Activated naive CD4-positive, alpha-beta T cell treated with anti-CD3 and anti-CD28 coated beads for 36 hours (primary cell): ENCODE data around the gene ANKRD30A. TPM values are rescaled to one million over a fixed set of nuclear protein-coding genes. Genes with fewer than 3 reads are reported as not detected.
"Not testable (repeated sequence)": the region's sequence is repeated elsewhere in the genome, so short reads cannot be mapped to it uniquely, and the experiment has no call there.

Experiments used
- CTCF ChIA-PET: fragments of 350-600 bp; sonication (Branson Sonifier 250); formaldehyde crosslinking; loops from one replicate; lab custom pipeline; 2021; ENCODE audit warnings: antibody characterized with exemption; lab: Charles Lee
- DNase-seq: peaks from one replicate; pipeline ENCODE4 v3.0.0-alpha.2; 2020
- H3K27ac Mint-ChIP-seq: one replicate; pipeline ENCODE4 v1.8.0; 2021; ENCODE audit warnings: mild to moderate bottlenecking, mixed read lengths
- H3K27me3 Mint-ChIP-seq: one replicate; pipeline ENCODE4 v1.8.0; 2021; ENCODE audit warnings: low read depth, mixed read lengths
- H3K36me3 Mint-ChIP-seq: one replicate; pipeline ENCODE4 v1.8.0; 2021; ENCODE audit warnings: low read depth, mixed read lengths
- H3K4me1 Mint-ChIP-seq: one replicate; pipeline ENCODE4 v1.8.0; 2021; ENCODE audit warnings: low read depth, mixed read lengths
- H3K4me3 Mint-ChIP-seq: one replicate; pipeline ENCODE4 v1.8.0; 2021; ENCODE audit warnings: mild to moderate bottlenecking, moderate library complexity, mixed read lengths
- H3K9me3 Mint-ChIP-seq: one replicate; pipeline ENCODE4 v1.8.0; 2021; ENCODE audit warnings: mixed read lengths
- intact Hi-C: fragments of 100-400 bp; cut with micrococcal nuclease; formaldehyde crosslinking; loops from one replicate; pipeline ENCODE4 v1.15.1; 2023
- total RNA-seq, 2 experiments: library from RNA; stranded (reverse); gene quantifications; one replicate each; pipeline ENCODE4 v1.2.3, GENCODE V29; 2021

ANKRD30A gene
- total RNA-seq, 2 experiments from 2014 or later, result not detected

GRCh38 chr10:37220866-37221265 lies 95.5 kb downstream of the ANKRD30A start:
- H3K36me3 Mint-ChIP-seq, result no peaks in the 10 kb centered on the region
- no peak overlapping the region for H3K4me3 Mint-ChIP-seq
- intact Hi-C loops, result no loop called here

DNA sequence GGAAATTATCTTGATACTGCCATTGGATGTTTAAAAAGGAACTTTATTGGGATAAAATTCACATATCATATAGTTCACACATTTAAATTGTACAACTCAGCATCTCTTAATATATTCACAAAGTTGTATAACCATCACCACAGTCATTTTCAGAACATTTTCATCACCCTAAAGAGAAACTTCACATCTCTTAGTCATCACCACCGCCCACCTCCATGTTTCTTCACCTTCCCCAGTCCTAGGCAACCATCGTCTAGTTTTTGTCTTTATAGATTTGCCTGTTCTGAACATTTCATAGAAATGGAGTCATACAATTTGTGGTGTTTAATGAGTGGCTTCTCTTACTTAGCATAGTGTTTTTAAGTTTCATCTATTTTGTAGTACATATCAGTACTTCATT lies 96.6 kb downstream of the ANKRD30A start:
- H3K27ac Mint-ChIP-seq, result no peak overlapping the region

More at GRCh38 chr10:37220866-37221265, 95.5 kb downstream of the ANKRD30A start:
- CTCF ChIA-PET, result no interaction called here
- Mint-ChIP-seq H3K27me3 (no peaks in the 10 kb centered on the region), H3K4me1 (no peaks in the 10 kb centered on the region), H3K27ac (no peak overlapping the region), H3K9me3 (peaks cover 3% of the 10 kb centered on the region)
- DNase-seq, result no peak

DNA sequence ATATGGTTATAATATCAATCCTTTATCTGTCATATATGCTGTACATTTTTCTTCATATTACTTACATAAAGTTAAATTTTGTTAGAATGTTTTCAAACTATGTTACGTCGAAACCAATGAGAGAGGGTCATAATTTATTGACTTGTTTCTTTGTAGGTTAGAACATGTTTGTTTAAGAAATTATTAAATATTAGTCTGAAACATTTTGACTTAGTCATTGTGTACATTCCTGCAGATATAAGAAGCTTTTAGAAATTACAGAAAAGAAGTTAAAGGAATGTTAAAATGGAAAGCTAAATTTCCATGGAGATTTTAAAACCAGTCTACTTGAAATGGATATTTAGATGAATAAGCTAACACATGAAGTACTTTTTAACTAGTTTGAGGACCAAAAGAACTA lies 99.8 kb downstream of the ANKRD30A start:
- no peak overlapping the region for H3K27ac Mint-ChIP-seq
- no peaks in the 10 kb centered on the region for H3K27me3 Mint-ChIP-seq
- CTCF ChIA-PET, result no interaction called here
- intact Hi-C loops, result no loop called here
- no peaks in the 10 kb centered on the region for H3K36me3 Mint-ChIP-seq
- H3K4me3 Mint-ChIP-seq, result no peak overlapping the region
- DNase-seq, result no peak
- no peaks in the 10 kb centered on the region for H3K4me1 Mint-ChIP-seq
- H3K9me3 Mint-ChIP-seq, result peaks cover 3% of the 10 kb centered on the region

More for the DNA sequence above, 96.6 kb downstream of the ANKRD30A start:
- no peaks in the 10 kb centered on the region for H3K4me1 Mint-ChIP-seq
- H3K4me3 Mint-ChIP-seq, result no peak overlapping the region
- intact Hi-C loops, result no loop called here
- no peak for DNase-seq
- CTCF ChIA-PET, result no interaction called here
- no peaks in the 10 kb centered on the region for H3K27me3 Mint-ChIP-seq
- H3K36me3 Mint-ChIP-seq, result no peaks in the 10 kb centered on the region
- peaks cover 3% of the 10 kb centered on the region for H3K9me3 Mint-ChIP-seq

- Mint-ChIP-seq H3K9me3 (peaks cover 3% of the 10 kb centered on the region), H3K4me3 (no peak overlapping the region), H3K27ac (no peak overlapping the region), H3K4me1 (no peaks in the 10 kb centered on the region), H3K27me3 (no peaks in the 10 kb centered on the region), H3K36me3 (no peaks in the 10 kb centered on the region)
- intact Hi-C loops, result no loop called here
- CTCF ChIA-PET, result no interaction called here
- DNase-seq, result no peak
Observed at GRCh38 chr10:37226524-37226923, 101.1 kb downstream of the ANKRD30A start.

- Mint-ChIP-seq H3K9me3 (no peaks in the 10 kb centered on the region), H3K4me1 (no peaks in the 10 kb centered on the region), H3K4me3 (no peak overlapping the region), H3K36me3 (no peaks in the 10 kb centered on the region), H3K27me3 (no peaks in the 10 kb centered on the region), H3K27ac (no peak overlapping the region)
- DNase-seq, result no peak
- intact Hi-C loops, result no loop called here
- CTCF ChIA-PET, result no interaction called here
Observed at GRCh38 chr10:37234692-37235091, 109.3 kb downstream of the ANKRD30A start.

DNA sequence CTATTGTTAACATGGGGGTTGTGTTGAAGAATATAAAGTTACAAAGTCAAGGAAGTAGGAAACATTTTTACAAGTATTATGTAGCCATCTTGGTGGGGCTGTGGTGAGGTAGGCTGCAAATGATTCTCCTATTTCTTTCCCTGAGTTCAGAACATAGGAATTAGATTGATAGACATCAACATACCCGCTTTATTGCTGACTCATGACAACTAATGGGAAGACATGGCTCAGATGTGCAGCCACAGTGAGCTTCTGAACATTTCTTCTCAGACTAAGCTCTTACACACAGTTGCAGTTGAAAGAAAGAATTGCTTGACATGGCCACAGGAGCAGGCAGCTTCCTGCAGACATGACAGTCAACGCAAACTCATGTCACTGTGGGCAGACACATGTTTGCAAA lies 110.7 kb downstream of the ANKRD30A start:
- H3K4me1 Mint-ChIP-seq, result no peaks in the 10 kb centered on the region
- no peaks in the 10 kb centered on the region for H3K27me3 Mint-ChIP-seq
- CTCF ChIA-PET, result interaction anchor here (0.6 kb wide), 1 partner anchor 18 kb away, joined by 3 read pairs; no protein-coding TSS in a partner anchor
- intact Hi-C loops, result no loop called here
- DNase-seq, result no peak
- peaks cover 4% of the 10 kb centered on the region for H3K9me3 Mint-ChIP-seq
- no peaks in the 10 kb centered on the region for H3K36me3 Mint-ChIP-seq
- no peak overlapping the region for H3K4me3 Mint-ChIP-seq
- no peak overlapping the region for H3K27ac Mint-ChIP-seq

GRCh38 chr10:37240223-37240622 lies 114.8 kb downstream of the ANKRD30A start:
- H3K4me1 Mint-ChIP-seq, result no peaks in the 10 kb centered on the region
- H3K36me3 Mint-ChIP-seq, result no peaks in the 10 kb centered on the region
- no peaks in the 10 kb centered on the region for H3K27me3 Mint-ChIP-seq
- CTCF ChIA-PET, result no interaction called here
- DNase-seq, result no peak
- peaks cover 6% of the 10 kb centered on the region for H3K9me3 Mint-ChIP-seq
- intact Hi-C loops, result no loop called here
- H3K27ac Mint-ChIP-seq, result no peak overlapping the region
- no peak overlapping the region for H3K4me3 Mint-ChIP-seq

DNA sequence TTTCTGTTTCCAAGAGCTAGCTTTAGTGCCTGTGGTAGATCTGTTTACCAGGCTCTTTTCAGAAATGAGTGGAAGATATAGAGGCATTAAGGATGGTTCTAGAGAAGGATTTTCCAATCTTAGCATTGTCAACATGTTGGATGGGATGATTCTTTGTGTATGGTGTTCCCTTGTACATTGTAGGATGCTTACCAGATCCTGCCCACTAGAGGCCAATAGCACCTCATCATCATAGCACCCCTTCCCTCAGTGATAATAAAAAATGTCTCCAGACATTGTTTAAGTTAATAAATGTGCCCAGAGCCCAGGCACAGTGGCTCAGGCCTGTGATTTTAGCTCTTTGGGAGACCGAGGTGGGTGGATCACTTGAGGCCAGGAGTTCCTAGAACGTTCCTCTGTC lies 121.2 kb downstream of the ANKRD30A start:
- intact Hi-C loops, result no loop called here
- CTCF ChIA-PET, result no interaction called here
- H3K4me1 Mint-ChIP-seq, result no peaks in the 10 kb centered on the region
- no peaks in the 10 kb centered on the region for H3K27me3 Mint-ChIP-seq
- H3K4me3 Mint-ChIP-seq, result no peak overlapping the region
- DNase-seq, result no peak
- peaks cover 13% of the 10 kb centered on the region for H3K9me3 Mint-ChIP-seq
- H3K27ac Mint-ChIP-seq, result no peak overlapping the region
- H3K36me3 Mint-ChIP-seq, result no peaks in the 10 kb centered on the region

- DNase-seq, H3K36me3 Mint-ChIP-seq, intact Hi-C loops, H3K4me3 Mint-ChIP-seq, H3K4me1 Mint-ChIP-seq, H3K27me3 Mint-ChIP-seq, CTCF ChIA-PET, H3K27ac Mint-ChIP-seq: not testable (repeated sequence)
- H3K9me3 Mint-ChIP-seq, result peaks cover 14% of the 10 kb centered on the region
Observed at GRCh38 chr10:37255837-37256236, 130.4 kb downstream of the ANKRD30A start.

GRCh38 chr10:37263304-37263703 lies 137.9 kb downstream of the ANKRD30A start:
- no peaks in the 10 kb centered on the region for H3K27me3 Mint-ChIP-seq
- no peaks in the 10 kb centered on the region for H3K4me1 Mint-ChIP-seq
- no peak overlapping the region for H3K27ac Mint-ChIP-seq
- DNase-seq, result no peak
- CTCF ChIA-PET, result no interaction called here
- no peak overlapping the region for H3K4me3 Mint-ChIP-seq
- H3K9me3 Mint-ChIP-seq, result no peaks in the 10 kb centered on the region
- H3K36me3 Mint-ChIP-seq, result no peaks in the 10 kb centered on the region
- intact Hi-C loops, result no loop called here

- DNase-seq, result no peak
- Mint-ChIP-seq H3K4me3 (no peak overlapping the region), H3K27me3 (no peaks in the 10 kb centered on the region), H3K36me3 (no peaks in the 10 kb centered on the region), H3K4me1 (no peaks in the 10 kb centered on the region), H3K9me3 (no peaks in the 10 kb centered on the region), H3K27ac (no peak overlapping the region)
- CTCF ChIA-PET, result no interaction called here
- intact Hi-C loops, result no loop called here
Observed at GRCh38 chr10:37268266-37268665, 142.9 kb downstream of the ANKRD30A start.

- intact Hi-C loops, result no loop called here
- Mint-ChIP-seq H3K27ac (no peak overlapping the region), H3K4me1 (no peaks in the 10 kb centered on the region), H3K9me3 (no peaks in the 10 kb centered on the region), H3K27me3 (no peaks in the 10 kb centered on the region), H3K4me3 (no peak overlapping the region), H3K36me3 (no peaks in the 10 kb centered on the region)
- DNase-seq, result no peak
- CTCF ChIA-PET, result no interaction called here
Observed at GRCh38 chr10:37269554-37270256, 144.3 kb downstream of the ANKRD30A start.

DNA sequence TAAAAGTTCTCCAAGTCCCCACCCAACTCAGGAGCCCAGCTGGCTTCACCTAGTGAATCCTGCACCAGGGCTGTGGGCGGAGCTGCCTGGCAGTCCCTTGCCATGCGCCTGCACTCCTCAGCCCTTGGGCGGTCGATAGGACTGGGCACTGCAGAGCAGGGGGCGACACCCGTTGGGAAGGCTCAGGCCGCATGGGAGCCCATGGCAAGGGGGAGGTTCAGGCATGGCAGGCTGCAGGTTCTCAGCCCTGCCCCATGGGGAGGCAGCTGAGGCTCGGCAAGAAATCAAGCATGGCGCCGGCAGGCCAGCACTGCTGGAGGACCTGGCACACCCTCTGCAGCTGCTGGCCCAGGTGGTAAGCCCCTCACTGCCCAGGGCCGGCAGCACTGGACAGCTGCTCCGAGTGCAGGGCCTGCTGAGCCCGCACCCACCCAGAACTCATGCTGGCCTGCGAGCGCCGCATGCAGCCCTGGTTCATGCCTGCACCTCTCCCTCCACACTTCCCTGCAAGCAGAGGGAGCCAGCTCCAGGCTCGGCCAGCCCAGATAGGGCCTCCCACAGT lies 149.9 kb downstream of the ANKRD30A start:
- Mint-ChIP-seq H3K9me3 (peaks cover 5% of the 10 kb centered on the region), H3K4me1 (no peaks in the 10 kb centered on the region), H3K36me3 (no peaks in the 10 kb centered on the region), H3K27me3 (no peaks in the 10 kb centered on the region), H3K4me3 (no peak overlapping the region), H3K27ac (no peak overlapping the region)
- CTCF ChIA-PET, result no interaction called here
- no peak for DNase-seq
- intact Hi-C loops, result no loop called here
